Effector memory CD8-positive, alpha-beta T cell (primary cell): ENCODE measurements around the gene CCKAR.

Experiments used
- ATAC-seq: fragments of 150-1000 bp; cut with Tn5 transposase; replicated peaks from 2 replicates; pipeline ENCODE4 v1.10.0; 2021; ENCODE audit warnings: mild to moderate bottlenecking, moderate library complexity
- DNase-seq, 3 experiments: peaks; one replicate each; pipeline ENCODE4 v3.0.0; 2021
- H3K27ac Mint-ChIP-seq, 2 donors: one replicate each; pipeline ENCODE4 v1.8.0; 2022; ENCODE audit warnings: mild to moderate bottlenecking in 2 of 2, mixed read lengths in 2 of 2, moderate library complexity in 2 of 2
- H3K27me3 Mint-ChIP-seq, 2 donors: one replicate each; pipeline ENCODE4 v1.8.0; 2022; ENCODE audit warnings: mixed read lengths in 2 of 2
- H3K36me3 Mint-ChIP-seq: one replicate; pipeline ENCODE4 v1.8.0; 2022; ENCODE audit warnings: mild to moderate bottlenecking, moderate library complexity, mixed read lengths; ENCODE audit not compliant: insufficient read depth
- H3K4me1 Mint-ChIP-seq, 2 donors: one replicate each; pipeline ENCODE4 v1.8.0; 2022; ENCODE audit warnings: low read depth in 2 of 2, mixed read lengths in 2 of 2
- H3K4me3 Mint-ChIP-seq, 2 donors: one replicate each; pipeline ENCODE4 v1.8.0; 2022; ENCODE audit warnings: mild to moderate bottlenecking in 2 of 2, mixed read lengths in 2 of 2, moderate library complexity in 2 of 2
- H3K9me3 Mint-ChIP-seq, 2 donors: one replicate each; pipeline ENCODE4 v1.8.0; 2022; ENCODE audit warnings: mixed read lengths in 2 of 2
- total RNA-seq, 9 experiments: gene quantifications; one replicate each; lab custom pipeline; 2026; lab: John Stamatoyannopoulos, UW

The CCKAR gene, protein sequence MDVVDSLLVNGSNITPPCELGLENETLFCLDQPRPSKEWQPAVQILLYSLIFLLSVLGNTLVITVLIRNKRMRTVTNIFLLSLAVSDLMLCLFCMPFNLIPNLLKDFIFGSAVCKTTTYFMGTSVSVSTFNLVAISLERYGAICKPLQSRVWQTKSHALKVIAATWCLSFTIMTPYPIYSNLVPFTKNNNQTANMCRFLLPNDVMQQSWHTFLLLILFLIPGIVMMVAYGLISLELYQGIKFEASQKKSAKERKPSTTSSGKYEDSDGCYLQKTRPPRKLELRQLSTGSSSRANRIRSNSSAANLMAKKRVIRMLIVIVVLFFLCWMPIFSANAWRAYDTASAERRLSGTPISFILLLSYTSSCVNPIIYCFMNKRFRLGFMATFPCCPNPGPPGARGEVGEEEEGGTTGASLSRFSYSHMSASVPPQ
- total RNA-seq = 0 reads per million in 9 experiments

DNA sequence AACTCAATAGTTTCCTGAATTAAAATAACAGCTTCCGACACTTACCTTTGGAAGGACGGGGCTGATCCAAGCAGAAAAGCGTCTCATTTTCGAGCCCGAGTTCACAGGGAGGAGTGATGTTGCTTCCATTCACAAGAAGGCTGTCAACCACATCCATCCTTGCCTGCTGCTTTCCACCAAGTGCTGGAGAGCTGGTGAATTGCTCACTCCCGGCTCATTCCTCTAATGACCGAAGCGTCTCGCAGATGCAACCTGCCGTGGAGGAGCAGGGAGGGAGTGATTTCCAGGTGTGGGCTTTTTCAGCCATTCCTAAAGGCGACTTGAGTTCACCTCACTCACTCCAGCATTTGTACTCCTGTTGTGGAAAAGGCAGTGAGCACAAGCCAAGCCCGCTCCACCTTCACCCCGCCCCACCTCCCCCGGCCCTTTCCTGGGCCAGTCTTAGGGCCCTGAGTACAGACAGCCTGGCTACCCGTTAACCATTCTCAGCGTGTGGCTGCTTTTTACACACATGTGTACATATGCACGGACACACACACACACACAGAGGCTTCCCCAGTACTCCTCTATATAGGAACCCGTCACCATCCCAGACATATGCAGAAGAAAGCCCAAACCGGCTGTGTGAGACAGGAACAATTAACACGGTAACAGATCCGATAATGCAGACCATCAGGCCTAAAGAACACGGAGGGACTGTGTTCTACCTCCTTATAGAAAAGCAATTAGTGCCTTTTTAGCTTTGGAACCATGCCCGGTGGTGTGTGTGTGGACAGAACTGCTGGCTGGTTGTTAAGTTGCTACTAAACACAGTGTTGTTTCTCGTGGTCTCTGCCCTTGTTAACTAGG lies at the start of gene CCKAR:
TSS of gene CCKAR (minus strand) at position 374 of the 849 bp plus-strand sequence. CDS start at position 157, 217 bp downstream.
- ATAC-seq (no peak), DNase-seq (no peak)
- no peak within 1 kb of the TSS for H3K27ac Mint-ChIP-seq
- H3K27me3 Mint-ChIP-seq = peaks cover 46 to 55% of the 10 kb centered on the region in 2 donors
- H3K9me3 Mint-ChIP-seq = no peaks in the 10 kb centered on the region
- H3K4me3 Mint-ChIP-seq = no peak within 1 kb of the TSS
- no peaks in the 10 kb centered on the region for H3K36me3 Mint-ChIP-seq
- no peaks in the 10 kb centered on the region for H3K4me1 Mint-ChIP-seq

DNA sequence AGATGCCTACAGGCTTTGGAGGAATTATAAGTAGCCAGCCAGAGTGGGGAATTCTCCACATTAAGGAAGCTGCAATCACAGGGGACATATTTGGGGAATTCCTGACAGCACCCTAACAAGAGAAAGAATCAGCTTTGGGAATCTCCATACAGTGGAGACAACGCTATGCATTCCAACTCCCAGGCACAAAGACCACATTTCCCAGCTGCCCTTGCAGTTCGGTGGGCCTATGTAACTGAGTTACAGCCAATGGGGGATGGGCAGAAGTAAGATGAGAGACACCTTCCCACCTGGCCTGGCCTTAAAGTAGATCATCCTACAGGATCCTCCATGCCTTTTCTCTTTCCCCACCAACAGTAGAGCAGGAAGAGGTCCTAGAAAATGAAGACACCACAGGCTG lies 43.4 kb upstream of the CCKAR start:
- no peak overlapping the region for H3K27ac Mint-ChIP-seq
- no peaks in the 10 kb centered on the region for H3K4me1 Mint-ChIP-seq
- ATAC-seq = no peak
- peaks cover 0 to 14% of the 10 kb centered on the region in 2 donors for H3K27me3 Mint-ChIP-seq
- H3K9me3 Mint-ChIP-seq = no peaks in the 10 kb centered on the region
- no peak for DNase-seq
- H3K4me3 Mint-ChIP-seq = no peak overlapping the region
- H3K36me3 Mint-ChIP-seq = no peaks in the 10 kb centered on the region

DNA sequence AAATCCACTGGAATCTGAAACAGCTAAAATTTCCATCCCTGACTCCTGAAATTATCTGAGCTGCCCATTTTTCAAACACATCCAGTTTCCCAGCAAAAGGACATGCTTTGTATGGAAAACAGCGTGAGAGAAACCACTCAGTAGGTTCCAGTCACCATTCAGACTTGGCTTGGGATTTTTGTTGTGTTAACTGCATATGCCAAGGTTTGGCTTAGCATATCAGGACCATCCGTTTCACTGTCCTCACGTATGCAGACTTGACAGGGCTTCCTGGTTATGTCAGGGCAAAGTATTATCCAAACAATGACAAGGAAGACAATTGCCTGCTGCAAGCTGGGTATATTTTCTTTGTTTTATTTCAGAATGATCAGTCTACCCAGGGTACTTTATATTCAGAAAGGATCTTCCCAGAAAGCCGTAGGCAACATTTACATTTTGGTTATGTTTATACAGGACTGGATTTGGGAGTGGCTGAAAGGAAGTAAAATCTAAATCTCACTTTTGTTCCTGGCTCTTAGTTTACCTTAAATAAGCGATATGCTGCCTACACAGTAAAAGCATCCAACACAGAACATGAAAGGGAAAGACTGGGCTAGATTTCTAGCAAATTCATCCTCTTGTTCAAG lies 41.3 kb upstream of the CCKAR start:
- ATAC-seq (no peak), DNase-seq (no peak)
- no peak overlapping the region for H3K27ac Mint-ChIP-seq
- peaks cover 0 to 5% of the 10 kb centered on the region in 2 donors for H3K27me3 Mint-ChIP-seq
- no peaks in the 10 kb centered on the region for H3K4me1 Mint-ChIP-seq
- no peaks in the 10 kb centered on the region for H3K36me3 Mint-ChIP-seq
- H3K4me3 Mint-ChIP-seq = no peak overlapping the region
- no peaks in the 10 kb centered on the region for H3K9me3 Mint-ChIP-seq

DNA sequence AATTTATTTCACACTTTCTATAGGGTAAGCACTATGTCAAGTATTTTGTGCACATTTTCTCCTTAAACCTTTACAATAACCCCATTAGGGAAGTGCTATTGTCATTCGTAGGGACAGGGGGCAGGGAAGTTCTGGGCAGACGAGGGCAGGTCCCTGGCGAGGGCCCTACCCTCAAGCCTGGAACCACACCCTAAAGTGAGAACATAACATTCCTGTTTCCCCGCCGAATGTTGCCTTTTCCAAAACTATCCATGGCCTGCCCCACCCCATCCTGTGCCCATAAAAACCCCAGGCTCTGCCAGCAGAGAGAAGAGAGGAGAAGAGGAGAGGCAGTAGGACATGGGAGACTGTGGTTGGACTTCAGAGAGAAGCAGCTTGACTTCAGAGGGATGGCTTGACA lies 39.8 kb upstream of the CCKAR start:
- ATAC-seq (no peak), DNase-seq (no peak)
- no peak overlapping the region for H3K27ac Mint-ChIP-seq
- no peaks in the 10 kb centered on the region for H3K9me3 Mint-ChIP-seq
- H3K36me3 Mint-ChIP-seq = no peaks in the 10 kb centered on the region
- H3K4me1 Mint-ChIP-seq = no peaks in the 10 kb centered on the region
- no peak overlapping the region for H3K4me3 Mint-ChIP-seq
- H3K27me3 Mint-ChIP-seq = peaks cover 0 to 5% of the 10 kb centered on the region in 2 donors

DNA sequence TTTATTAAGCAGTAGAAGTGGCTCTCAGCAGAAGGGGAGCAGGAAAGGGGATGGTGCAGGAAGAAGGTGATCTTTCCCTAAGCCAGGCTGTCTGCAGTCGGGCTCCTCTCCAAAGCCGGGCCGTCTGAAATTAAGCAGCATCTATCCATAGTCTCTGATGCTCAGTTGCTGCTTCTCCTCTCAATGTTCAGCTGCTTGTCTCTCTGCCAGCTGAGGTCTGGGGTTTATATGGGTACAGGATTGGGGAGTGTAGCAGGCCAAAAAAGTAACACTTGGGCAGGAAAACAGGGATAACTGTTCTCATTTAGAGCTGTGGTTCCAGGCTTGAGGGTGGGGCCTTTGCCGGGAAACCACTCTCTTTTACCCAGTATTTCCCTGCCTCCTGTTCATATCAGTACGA lies 39.2 kb upstream of the CCKAR start:
- DNase-seq (no peak), ATAC-seq (no peak)
- H3K4me1 Mint-ChIP-seq = no peaks in the 10 kb centered on the region
- no peaks in the 10 kb centered on the region for H3K36me3 Mint-ChIP-seq
- peaks cover 0 to 5% of the 10 kb centered on the region in 2 donors for H3K27me3 Mint-ChIP-seq
- no peak overlapping the region for H3K4me3 Mint-ChIP-seq
- H3K9me3 Mint-ChIP-seq = no peaks in the 10 kb centered on the region
- no peak overlapping the region for H3K27ac Mint-ChIP-seq

DNA sequence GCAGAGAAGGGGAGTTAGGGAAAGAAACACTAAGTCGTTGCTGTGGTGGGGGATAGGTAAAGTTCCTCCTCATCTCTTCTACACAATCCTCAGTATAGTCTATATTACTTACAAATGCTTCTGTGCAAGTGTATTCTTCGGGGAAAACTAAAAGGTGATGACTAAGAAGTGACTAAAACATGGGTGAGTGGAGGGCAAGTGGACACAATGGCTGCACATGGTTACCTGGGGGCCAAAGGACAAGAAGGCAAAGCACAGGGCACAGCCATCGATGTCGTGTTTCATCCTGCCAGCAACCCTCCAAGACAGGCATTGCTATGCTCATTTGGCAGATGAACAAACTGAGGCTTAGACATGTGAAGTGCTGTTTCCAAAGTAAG lies 35.5 kb upstream of the CCKAR start:
- no peaks in the 10 kb centered on the region for H3K9me3 Mint-ChIP-seq
- no peak overlapping the region for H3K4me3 Mint-ChIP-seq
- H3K36me3 Mint-ChIP-seq = no peaks in the 10 kb centered on the region
- peaks cover 14% of the 10 kb centered on the region in 2 donors for H3K27me3 Mint-ChIP-seq
- H3K27ac Mint-ChIP-seq = no peak overlapping the region
- DNase-seq (no peak), ATAC-seq (no peak)
- H3K4me1 Mint-ChIP-seq = no peaks in the 10 kb centered on the region

DNA sequence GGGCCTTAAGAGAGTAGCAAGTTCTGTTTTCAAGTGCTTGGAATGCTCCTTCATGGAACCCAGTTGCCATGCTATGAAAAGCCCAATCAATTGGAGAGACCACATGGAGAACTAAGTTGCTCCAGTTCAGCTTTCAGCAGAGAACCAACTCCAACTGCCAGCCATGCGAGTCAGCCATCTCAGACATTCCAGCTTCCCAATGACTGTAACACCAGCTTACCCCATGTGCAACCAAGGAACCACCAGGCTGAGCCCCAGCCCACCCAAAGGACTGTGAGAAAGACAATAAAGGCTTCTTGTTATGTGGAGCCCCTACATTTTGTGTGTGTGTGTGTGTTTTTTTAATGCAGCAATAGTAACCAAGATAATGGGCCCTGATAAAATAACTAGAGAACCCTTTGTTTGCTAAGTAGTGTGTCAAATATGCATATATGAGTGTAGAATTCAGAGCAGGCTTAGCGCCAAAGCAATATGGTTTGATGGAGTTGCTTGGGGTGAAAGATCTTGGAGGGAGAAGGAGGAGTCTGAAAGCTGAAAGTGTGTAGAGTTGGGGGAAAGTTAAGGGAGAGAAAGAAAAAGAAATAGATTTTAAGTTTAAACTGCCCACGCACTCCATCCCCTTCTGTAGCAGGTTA lies 35.0 kb upstream of the CCKAR start:
- ATAC-seq (no peak), DNase-seq (no peak)
- Mint-ChIP-seq H3K36me3 (no peaks in the 10 kb centered on the region), H3K4me1 (no peaks in the 10 kb centered on the region), H3K27me3 (peaks cover 16 to 19% of the 10 kb centered on the region in 2 donors), H3K9me3 (no peaks in the 10 kb centered on the region), H3K4me3 (no peak overlapping the region), H3K27ac (no peak overlapping the region)

DNA sequence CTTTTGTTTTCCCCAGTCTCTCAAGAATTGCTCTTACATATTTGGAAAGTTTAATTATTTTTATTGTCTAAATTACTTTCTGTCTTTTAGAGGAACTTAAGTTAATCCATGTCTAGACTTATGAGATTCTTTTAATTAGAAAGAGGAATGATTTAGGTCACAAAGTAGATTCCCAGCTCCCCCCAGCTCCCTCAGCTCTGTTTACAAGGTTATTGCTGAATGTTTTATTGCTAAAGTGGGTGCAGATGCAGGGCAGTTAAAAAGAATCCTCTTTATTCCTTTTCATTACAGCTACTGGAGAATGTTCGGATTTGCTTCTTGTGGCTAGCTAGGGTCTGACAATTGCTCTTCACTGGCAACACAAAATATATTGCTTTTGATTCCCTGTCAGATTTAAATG lies 33.7 kb upstream of the CCKAR start:
- no peaks in the 10 kb centered on the region for H3K9me3 Mint-ChIP-seq
- H3K27ac Mint-ChIP-seq = no peak overlapping the region
- no peak for ATAC-seq
- H3K36me3 Mint-ChIP-seq = no peaks in the 10 kb centered on the region
- H3K4me3 Mint-ChIP-seq = no peak overlapping the region
- peaks cover 25 to 28% of the 10 kb centered on the region in 2 donors for H3K27me3 Mint-ChIP-seq
- DNase-seq = no peak
- H3K4me1 Mint-ChIP-seq = no peaks in the 10 kb centered on the region

DNA sequence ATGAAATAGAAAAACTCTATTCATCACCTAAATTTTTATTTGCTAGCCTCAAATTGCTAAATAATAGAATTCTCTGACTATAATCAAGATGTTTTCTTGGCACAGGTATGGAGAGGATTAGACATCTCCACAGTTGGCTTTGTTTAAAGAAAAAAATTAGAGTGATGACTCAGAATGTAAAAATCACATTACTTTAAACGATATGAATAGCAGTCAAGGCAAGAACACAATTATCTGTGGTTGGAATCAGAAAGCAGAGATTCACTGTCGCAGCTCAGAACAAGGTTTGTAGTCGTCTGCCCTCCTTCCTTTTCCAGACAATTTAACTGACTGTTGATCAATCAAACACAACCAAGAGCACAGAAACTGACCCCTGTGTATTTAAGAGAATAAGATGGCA lies 32.2 kb upstream of the CCKAR start:
- H3K27ac Mint-ChIP-seq = no peak overlapping the region
- no peaks in the 10 kb centered on the region for H3K36me3 Mint-ChIP-seq
- H3K9me3 Mint-ChIP-seq = no peaks in the 10 kb centered on the region
- ATAC-seq (no peak), DNase-seq (no peak)
- H3K4me3 Mint-ChIP-seq = no peak overlapping the region
- H3K27me3 Mint-ChIP-seq = peaks cover 29 to 34% of the 10 kb centered on the region in 2 donors
- H3K4me1 Mint-ChIP-seq = no peaks in the 10 kb centered on the region

DNA sequence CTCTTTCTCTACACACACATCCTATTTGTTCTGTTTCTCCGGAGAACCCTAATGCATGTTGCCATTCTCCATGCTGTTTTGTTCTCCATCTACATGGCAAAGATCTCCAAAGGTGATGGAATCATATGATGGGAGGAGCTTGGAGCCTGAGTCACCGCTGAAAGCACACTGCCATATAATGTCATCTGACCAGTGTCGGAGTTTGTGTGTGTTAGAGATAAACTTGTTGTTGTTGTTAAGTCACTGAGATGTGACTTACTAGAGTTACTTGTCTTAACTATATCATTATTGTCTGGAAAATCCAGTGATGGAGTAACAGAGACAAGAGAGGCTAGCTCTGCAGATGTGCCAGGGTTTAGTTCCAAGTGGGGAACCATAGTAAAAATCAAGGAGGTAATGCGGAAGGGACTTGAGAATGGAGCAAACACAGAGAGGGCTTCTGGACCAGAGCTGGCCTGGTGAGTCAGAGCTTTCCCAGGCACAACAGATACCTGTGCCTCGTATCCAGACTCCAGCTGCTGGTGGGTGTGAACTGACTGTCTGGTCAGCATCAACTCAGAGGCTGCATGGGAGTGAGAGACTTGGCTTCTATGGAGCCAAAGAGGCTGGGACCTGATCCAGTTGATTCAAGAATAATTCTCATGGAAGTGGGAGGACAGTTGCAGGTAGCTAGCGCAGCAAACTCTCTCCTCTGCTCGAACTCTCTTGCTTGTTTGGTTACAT lies 30.6 kb upstream of the CCKAR start:
- Mint-ChIP-seq H3K27ac (no peak overlapping the region), H3K4me3 (no peak overlapping the region), H3K4me1 (no peaks in the 10 kb centered on the region), H3K27me3 (peaks cover 34 to 35% of the 10 kb centered on the region in 2 donors), H3K36me3 (no peaks in the 10 kb centered on the region), H3K9me3 (no peaks in the 10 kb centered on the region)
- ATAC-seq = no peak
- DNase-seq = no peak

DNA sequence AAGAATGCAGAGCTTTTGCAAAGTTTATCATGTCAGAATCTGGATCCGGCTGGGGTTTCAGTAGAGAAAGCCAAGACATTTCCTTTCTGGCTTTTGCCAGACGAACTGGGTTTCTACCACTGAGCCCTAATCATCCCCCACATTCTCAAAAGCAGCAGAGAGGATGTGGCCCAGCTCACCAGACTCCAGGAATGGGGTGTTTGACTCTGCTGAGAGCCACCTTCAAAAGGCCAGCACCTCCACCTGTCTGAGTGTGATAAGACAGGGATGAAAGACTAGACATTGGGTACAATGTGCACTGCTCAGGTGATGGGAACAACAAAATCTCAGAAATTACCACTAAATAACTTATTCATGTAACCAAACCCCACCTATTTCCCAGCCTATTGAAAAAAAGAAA lies 25.7 kb upstream of the CCKAR start:
- peaks cover 43 to 47% of the 10 kb centered on the region in 2 donors for H3K27me3 Mint-ChIP-seq
- ATAC-seq (no peak), DNase-seq (no peak)
- no peak overlapping the region for H3K4me3 Mint-ChIP-seq
- no peaks in the 10 kb centered on the region for H3K9me3 Mint-ChIP-seq
- H3K4me1 Mint-ChIP-seq = no peaks in the 10 kb centered on the region
- no peaks in the 10 kb centered on the region for H3K36me3 Mint-ChIP-seq
- H3K27ac Mint-ChIP-seq = no peak overlapping the region

DNA sequence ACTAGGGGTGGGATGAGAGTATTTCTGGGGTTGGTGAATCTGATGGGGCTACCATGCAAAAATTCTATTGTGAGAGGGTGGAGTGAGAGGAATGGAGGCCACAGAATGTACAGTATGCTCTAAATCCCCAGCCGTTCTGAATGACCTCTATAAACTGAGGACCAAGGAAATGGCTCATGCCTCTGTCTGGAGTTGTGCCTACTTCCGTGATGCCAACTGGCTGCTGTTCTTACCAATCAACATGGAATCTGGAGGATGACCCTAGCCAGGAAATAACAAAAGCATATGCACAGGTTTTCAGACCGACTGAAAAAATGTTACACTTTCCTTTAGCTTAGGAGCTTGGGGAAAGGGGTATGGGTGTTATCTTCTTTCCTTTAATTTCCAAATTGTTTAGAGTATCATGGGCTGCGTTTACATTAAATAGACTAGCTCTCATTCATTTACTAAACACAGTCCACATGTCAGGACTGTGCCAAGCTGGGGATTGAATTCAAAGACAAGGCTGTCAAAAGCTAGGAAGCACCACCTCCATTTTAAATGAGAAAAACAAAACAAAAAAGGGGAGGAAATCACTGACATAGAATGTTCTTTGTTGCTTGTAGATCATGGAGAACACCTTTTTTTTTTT lies 20.2 kb upstream of the CCKAR start:
- no peak for DNase-seq
- H3K4me3 Mint-ChIP-seq = no peak overlapping the region
- no peaks in the 10 kb centered on the region for H3K36me3 Mint-ChIP-seq
- ATAC-seq = no peak
- H3K4me1 Mint-ChIP-seq = no peaks in the 10 kb centered on the region
- peaks cover 21 to 22% of the 10 kb centered on the region in 2 donors for H3K27me3 Mint-ChIP-seq
- H3K27ac Mint-ChIP-seq = no peak overlapping the region
- no peaks in the 10 kb centered on the region for H3K9me3 Mint-ChIP-seq
